ENCODE measurements around the gene RNF217. TPM values are rescaled to one million over a fixed set of nuclear protein-coding genes. Genes with fewer than 3 reads are reported as not detected.
A peak's percentile ranks its signal among the peaks of the same experiment; 100 is the strongest.

RNF217 gene
- total and polyA plus RNA-seq, 2 of the 13 experiments (the other 11 are each of a cell fraction or from before 2014, with no cell fraction given) = 2.2 to 2.4 TPM

DNA sequence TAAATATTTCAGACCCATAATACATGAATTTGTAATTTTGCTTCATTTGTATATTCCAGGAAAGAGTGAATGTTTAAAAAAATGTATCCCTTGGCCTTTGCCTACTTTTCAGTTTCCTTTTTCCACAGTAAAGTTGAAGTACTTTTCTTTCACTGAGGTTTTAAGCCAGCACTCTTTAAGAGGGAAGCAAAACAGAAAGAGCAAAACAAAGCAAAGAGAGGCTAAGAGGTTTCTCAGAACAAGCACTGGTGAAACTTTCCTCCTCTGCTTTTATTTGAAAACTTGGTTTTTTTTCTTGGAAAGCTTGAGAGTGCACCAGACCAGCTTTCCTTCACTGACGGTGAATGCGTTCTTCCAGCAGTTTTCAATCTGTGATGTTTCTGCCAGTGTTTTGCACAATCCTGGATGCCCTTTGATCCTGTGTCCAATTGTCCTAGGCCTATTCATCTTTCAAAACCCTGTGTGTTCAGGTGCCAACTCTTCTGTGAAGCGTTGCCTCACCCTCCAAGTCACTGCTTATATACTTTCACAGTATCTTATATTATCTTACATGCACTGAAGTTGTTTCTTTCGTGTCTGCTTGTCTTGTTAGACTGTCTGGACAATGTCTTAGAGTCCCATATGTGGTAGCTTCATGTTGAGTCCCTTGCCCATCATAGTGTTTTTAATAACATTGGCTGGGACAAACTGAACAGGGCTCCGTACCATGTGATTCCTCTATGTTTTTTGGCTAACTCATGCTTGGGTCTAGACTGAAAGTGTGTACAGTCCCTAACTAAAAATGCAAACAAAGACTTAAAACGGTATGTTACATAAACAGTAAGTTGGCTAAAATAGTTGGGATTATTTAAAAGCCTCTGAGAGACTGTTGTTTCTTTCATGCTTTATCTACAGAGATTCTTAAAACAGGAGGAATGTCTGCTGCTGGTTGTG lies 1.9 kb downstream of the RNF217 start (continued):
- TF ChIP-seq, protein P1, sequence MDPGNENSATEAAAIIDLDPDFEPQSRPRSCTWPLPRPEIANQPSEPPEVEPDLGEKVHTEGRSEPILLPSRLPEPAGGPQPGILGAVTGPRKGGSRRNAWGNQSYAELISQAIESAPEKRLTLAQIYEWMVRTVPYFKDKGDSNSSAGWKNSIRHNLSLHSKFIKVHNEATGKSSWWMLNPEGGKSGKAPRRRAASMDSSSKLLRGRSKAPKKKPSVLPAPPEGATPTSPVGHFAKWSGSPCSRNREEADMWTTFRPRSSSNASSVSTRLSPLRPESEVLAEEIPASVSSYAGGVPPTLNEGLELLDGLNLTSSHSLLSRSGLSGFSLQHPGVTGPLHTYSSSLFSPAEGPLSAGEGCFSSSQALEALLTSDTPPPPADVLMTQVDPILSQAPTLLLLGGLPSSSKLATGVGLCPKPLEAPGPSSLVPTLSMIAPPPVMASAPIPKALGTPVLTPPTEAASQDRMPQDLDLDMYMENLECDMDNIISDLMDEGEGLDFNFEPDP (CRISPR knock-in tag; conservative IDR thresholded peaks at IDR 0.05) = no peak
- TF ChIP-seq TCF7 (IDR thresholded peaks at IDR 0.05; ENCODE audit: low read depth) (peak; percentile 67), ATF7-NPFF (CRISPR knock-in tag; IDR thresholded peaks at IDR 0.05; ENCODE audit: low read depth) (no peak), SSRP1 (CRISPR knock-in tag; IDR thresholded peaks at IDR 0.05) (no peak), HNF4A (CRISPR knock-in tag; IDR thresholded peaks at IDR 0.05) (peak; percentile 92)
- TF ChIP-seq, protein P2, sequence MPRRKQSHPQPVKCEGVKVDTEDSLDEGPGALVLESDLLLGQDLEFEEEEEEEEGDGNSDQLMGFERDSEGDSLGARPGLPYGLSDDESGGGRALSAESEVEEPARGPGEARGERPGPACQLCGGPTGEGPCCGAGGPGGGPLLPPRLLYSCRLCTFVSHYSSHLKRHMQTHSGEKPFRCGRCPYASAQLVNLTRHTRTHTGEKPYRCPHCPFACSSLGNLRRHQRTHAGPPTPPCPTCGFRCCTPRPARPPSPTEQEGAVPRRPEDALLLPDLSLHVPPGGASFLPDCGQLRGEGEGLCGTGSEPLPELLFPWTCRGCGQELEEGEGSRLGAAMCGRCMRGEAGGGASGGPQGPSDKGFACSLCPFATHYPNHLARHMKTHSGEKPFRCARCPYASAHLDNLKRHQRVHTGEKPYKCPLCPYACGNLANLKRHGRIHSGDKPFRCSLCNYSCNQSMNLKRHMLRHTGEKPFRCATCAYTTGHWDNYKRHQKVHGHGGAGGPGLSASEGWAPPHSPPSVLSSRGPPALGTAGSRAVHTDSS (CRISPR knock-in tag; conservative IDR thresholded peaks at IDR 0.05) = no peak
- TF ChIP-seq, protein P3, sequence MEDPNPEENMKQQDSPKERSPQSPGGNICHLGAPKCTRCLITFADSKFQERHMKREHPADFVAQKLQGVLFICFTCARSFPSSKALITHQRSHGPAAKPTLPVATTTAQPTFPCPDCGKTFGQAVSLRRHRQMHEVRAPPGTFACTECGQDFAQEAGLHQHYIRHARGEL (CRISPR knock-in tag; IDR thresholded peaks at IDR 0.05) = no peak

DNA sequence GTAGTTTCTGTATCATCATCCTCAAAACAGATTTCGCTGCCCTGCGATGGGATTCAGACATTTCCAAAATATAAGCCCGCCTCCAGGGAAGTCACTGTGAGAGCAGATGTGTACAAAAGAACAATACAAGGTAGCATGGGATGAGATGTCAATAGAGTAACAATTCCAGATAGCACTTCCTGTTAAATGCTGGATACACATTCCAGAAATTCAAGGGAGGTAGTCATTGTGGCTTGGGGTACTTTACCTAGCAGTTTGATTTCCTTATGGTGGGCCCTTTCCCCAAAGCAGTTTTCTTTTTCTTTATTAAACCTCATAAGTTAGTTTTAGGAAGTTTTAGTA lies 2.5 kb downstream of the RNF217 start:
- H3K36me3 ChIP-seq (replicated peaks in 1 of 2; ENCODE audit: control insufficient read depth in 1 of 2, insufficient read depth in 2 of 2, low read length in 2 of 2) = no peaks in the 10 kb centered on the region
- ChIA-PET CTCF (ENCODE audit: low intra/inter-chr PET ratio, low total read pairs) (no interaction called here), POLR2A (no interaction called here)
- no peak overlapping the region; a peak in 1 of 6 replicates for H3K4me3 ChIP-seq (replicated peaks in 1 of 3; ENCODE audit: insufficient read depth in 1 of 3, low read depth in 2 of 3, low read length in 3 of 3)
- no peaks in the 10 kb centered on the region for H3K9me3 ChIP-seq (ENCODE audit: low read length)
- H3K4me2 ChIP-seq (ENCODE audit: low read depth, low read length) = peak overlapping the region; percentile 60; the same call in 1 of the 2 replicates
- peaks cover 0 to 12% of the 10 kb centered on the region in 2 experiments; a peak in 2 of 5 replicates for H3K27me3 ChIP-seq (ENCODE audit: control insufficient read depth in 1 of 2, insufficient read depth in 2 of 2, low read length in 2 of 2)
- DNase-seq (ENCODE audit: low spot score) = no peak
- peaks cover 16% of the 10 kb centered on the region for H3K4me1 ChIP-seq (ENCODE audit: insufficient read depth, low read length)
- no peak overlapping the region for H2AFZ ChIP-seq (ENCODE audit: low read length)
- no peaks in the 10 kb centered on the region; the same call in 1 of the 2 replicates for H4K20me1 ChIP-seq (ENCODE audit: insufficient read depth, low read length)
- ATAC-seq = no peak
- FAIRE-seq = no peak
- no peaks in the 10 kb centered on the region for H3K79me2 ChIP-seq (ENCODE audit: insufficient read depth, low read length)
- H3K9ac ChIP-seq (ENCODE audit: insufficient read depth, low read depth, low read length) = no peak overlapping the region
- WGBS (ENCODE audit: low lambda C conversion rate) = 43% methylated on average over 3 of the region's 3 CpGs
- no TSS peak for BruUV-seq (replicated peaks)
- no peak overlapping the region for H3K27ac ChIP-seq (ENCODE audit: extremely low read length, insufficient read depth, low read length)
- intact Hi-C loops (cut with micrococcal nuclease; ENCODE audit: unreplicated experiment) (loop anchor here (5.0 to 10.0 kb wide), 3 partner anchors 120 to 188 kb away; partner anchors contain the start of gene TPD52L1), in situ Hi-C loops (cut with HindIII; ENCODE audit: extremely low pct_ligation_motif_present, low pct_unique_long_range_greater_than_20kb) (no loop called here)
- TF ChIP-seq REXO4 (CRISPR knock-in tag; IDR thresholded peaks at IDR 0.05; ENCODE audit: borderline replicate concordance) (no peak), ERF (CRISPR knock-in tag; IDR thresholded peaks at IDR 0.05) (no peak), SOX13 (IDR thresholded peaks at IDR 0.05) (no peak), SOX13 (CRISPR knock-in tag; conservative IDR thresholded peaks at IDR 0.05 in 1 of 2, IDR thresholded peaks at IDR 0.05 in 1 of 2) (peak in 1 of 2 experiments; percentile 60; a peak in 1 of 4 replicates), KDM5B (CRISPR knock-in tag; IDR thresholded peaks at IDR 0.05; ENCODE audit: borderline replicate concordance) (no peak), SOX5 (CRISPR knock-in tag; IDR thresholded peaks at IDR 0.05; ENCODE audit: borderline replicate concordance) (0 out of 2 replicates have a peak, but pooled peaks have one; percentile 15), KLF15 (CRISPR knock-in tag; IDR thresholded peaks at IDR 0.05; ENCODE audit: borderline replicate concordance) (no peak)
- TF ChIP-seq, protein P4, sequence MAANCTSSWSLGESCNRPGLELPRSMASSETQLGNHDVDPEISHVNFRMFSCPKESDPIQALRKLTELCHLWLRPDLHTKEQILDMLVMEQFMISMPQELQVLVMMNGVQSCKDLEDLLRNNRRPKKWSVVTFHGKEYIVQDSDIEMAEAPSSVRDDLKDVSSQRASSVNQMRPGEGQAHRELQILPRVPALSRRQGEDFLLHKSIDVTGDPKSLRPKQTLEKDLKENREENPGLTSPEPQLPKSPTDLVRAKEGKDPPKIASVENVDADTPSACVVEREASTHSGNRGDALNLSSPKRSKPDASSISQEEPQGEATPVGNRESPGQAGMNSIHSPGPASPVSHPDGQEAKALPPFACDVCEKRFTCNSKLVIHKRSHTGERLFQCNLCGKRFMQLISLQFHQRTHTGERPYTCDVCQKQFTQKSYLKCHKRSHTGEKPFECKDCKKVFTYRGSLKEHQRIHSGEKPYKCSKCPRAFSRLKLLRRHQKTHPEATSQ (CRISPR knock-in tag; IDR thresholded peaks at IDR 0.05; ENCODE audit: borderline replicate concordance) = no peak
- TF ChIP-seq, protein P5, sequence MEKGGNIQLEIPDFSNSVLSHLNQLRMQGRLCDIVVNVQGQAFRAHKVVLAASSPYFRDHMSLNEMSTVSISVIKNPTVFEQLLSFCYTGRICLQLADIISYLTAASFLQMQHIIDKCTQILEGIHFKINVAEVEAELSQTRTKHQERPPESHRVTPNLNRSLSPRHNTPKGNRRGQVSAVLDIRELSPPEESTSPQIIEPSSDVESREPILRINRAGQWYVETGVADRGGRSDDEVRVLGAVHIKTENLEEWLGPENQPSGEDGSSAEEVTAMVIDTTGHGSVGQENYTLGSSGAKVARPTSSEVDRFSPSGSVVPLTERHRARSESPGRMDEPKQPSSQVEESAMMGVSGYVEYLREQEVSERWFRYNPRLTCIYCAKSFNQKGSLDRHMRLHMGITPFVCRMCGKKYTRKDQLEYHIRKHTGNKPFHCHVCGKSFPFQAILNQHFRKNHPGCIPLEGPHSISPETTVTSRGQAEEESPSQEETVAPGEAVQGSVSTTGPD (CRISPR knock-in tag; IDR thresholded peaks at IDR 0.05) = no peak

Measured in HepG2 (cell line).